ENCODE data around the gene OST4.

- TF ChIP-seq JUNB (IDR thresholded peaks at IDR 0.05) (no peak), CTCF (IDR thresholded peaks at IDR 0.05) (no peak), SREBF2 (IDR thresholded peaks at IDR 0.05) (no peak), ESRRA (IDR thresholded peaks at IDR 0.05; ENCODE audit: borderline replicate concordance, low read length) (no peak), MAX (IDR thresholded peaks at IDR 0.05) (no peak), POLR2A (IDR thresholded peaks at IDR 0.05; ENCODE audit: low read length) (peak; percentile 30), FOSL2 (IDR thresholded peaks at IDR 0.05) (no peak), FOSL2 (CRISPR knock-in tag; IDR thresholded peaks at IDR 0.05) (no peak)
- TF ChIP-seq, protein P1, sequence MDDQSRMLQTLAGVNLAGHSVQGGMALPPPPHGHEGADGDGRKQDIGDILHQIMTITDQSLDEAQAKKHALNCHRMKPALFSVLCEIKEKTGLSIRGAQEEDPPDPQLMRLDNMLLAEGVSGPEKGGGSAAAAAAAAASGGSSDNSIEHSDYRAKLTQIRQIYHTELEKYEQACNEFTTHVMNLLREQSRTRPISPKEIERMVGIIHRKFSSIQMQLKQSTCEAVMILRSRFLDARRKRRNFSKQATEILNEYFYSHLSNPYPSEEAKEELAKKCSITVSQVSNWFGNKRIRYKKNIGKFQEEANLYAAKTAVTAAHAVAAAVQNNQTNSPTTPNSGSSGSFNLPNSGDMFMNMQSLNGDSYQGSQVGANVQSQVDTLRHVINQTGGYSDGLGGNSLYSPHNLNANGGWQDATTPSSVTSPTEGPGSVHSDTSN (IDR thresholded peaks at IDR 0.05), result no peak
Observed at GRCh38 chr2:27086724-27087593, 15.5 kb upstream of the OST4 start, which contains the start of gene KHK.

Data from A549 (cell line).